Hypothalamus (tissue), 51 donors: Measurements from ENCODE around the gene CYP2S1.

ENCODE experiments used
- DNase-seq, 51 donors: peaks; one replicate each; lab custom pipeline; 2025; lab: John Stamatoyannopoulos, UW

CYP2S1 gene

DNA sequence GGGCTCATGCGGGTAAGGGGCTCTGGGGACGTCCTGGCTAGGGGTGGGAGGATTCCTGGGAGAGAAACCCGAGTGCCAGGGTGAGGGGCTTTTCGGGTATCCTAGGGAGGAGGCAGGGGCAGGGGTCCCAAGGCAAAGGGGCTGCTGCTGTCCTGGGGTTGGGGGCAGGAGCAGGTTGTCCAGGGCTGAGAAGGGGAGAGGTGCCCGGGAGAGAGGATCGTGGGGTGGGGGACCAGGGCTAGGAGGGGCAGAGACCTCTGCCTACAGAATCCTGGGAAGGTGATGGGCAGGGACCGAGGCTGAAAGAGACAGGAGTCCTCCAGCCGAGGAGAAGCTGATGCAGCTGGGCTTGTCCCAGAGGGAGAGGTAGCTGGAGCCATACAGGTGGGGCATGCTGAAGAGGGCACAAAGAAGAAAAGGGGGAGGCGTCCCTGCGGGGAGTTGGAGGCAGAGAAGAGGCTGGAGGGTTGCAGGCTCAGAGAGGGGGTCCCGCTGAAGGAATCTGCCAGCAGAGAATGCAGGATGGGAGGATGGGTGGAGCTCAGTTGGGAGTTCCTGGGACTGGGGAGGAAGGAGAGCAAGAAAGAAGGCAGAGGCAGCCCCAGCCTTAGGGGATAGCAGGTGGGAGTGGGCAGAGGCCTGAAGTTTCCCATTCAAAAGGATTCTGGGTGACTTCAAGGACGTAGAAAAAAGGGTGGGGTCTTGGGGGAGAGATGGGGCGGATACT, 574 bp downstream of the CYP2S1 start:
- no peak for DNase-seq

DNA sequence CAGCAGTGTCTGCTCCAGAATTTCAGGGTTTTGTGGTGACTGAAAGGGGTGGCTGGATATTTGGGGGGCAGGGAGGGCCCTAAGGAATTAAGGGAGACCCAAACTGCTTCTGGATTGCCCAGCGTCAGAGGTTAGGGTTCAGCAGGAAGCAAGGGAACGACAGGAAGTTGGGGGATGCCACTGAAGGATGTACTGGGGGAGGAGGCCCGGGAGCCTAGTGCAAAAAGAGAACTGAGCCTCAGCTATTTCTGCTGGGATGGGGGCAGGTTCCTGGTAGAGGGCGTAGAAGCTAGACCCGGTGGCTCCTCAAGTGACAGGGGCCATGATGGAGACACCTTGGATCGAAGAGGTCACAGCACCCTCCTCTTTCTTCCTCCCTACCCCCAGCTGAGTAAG, 1.1 kb downstream of the CYP2S1 start:
- DNase-seq, result no peak

DNA sequence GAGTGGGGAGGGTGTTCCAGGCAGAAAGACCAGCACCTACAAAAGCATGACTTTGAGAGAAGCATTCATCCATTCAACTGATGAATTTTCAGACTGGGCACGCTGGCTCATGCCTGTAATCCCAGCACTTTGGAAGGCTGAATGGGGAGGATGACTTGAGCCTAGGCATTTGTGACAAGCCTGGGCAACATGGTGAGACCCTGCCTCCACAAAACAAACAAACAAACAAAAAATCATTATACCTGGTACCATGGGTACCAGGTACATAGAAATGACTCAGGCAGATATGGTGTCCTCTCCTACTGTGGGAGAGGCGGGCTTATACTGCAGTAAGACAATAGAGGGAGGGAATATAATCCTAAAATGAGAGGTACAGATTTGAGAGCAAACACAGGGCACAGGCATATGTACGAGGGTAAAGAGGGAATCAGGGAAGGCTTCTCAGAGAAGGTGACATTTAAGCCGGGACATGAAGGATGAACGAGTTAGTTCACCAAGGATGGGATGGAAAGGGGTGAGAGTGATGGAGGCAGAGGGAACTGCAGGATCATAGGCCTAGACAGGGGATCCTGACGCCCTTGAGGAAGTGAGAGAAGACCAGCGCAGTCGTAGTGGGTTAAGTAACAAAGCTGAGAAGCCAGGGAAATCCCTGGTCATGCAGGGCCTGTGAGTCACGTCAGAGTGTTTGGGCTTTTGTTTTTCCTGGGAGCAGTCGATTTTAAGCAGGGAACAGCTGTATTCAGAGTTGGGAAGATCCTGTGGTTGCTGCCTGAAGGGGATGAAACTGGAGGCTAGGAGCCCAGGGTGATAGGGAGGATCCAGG, 2.9 kb downstream of the CYP2S1 start:
- DNase-seq, result no peak

DNA sequence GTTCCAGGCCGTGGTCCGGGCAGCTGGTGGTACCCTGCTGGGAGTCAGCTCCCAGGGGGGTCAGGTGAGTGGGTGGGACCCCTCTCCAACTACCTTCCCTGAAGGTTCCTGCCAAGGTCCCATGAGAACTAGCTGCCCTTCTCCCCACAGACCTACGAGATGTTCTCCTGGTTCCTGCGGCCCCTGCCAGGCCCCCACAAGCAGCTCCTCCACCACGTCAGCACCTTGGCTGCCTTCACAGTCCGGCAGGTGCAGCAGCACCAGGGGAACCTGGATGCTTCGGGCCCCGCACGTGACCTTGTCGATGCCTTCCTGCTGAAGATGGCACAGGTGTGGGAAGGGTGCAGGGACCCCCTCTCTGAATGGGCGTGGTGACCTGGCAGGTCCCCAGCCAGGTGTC, 5.5 kb downstream of the CYP2S1 start:
- DNase-seq, result no peak

DNA sequence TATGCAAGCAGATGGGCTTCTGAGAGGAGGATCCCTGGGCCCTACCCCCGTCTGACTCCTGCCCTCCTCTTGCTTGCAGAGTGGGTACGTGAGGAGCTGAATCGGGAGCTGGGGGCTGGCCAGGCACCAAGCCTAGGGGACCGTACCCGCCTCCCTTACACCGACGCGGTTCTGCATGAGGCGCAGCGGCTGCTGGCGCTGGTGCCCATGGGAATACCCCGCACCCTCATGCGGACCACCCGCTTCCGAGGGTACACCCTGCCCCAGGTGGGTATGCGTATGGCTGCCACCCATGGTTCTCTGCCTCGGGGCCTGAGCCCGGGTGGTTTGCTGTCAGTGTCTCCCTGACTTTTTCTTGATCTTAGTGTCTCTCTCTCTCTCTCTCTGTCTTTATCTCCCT, 10.4 kb downstream of the CYP2S1 start:
- no peak for DNase-seq

DNA sequence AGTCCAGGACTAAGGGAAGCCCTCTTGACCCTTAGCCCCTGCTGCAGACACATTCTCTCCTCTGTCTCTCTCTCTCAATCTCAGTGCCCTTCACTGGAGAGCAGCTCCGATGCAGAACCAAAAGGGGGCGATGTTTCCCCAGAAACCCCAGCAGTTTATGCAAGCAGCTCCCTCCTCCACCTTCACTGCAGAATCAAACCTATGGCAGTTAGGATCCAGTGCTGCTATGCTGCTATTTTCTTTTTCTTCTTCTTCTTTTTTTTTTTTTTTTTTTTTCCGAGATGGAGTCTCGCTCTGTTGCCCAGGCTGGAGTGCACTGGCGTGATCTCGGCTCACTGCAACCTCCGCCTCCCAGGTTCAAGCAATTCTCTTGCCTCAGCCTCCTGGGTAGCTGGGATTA, 11.3 kb downstream of the CYP2S1 start:
- peak in 43 of 51 donors; percentile 4 to 84 (median 51) for DNase-seq

DNA sequence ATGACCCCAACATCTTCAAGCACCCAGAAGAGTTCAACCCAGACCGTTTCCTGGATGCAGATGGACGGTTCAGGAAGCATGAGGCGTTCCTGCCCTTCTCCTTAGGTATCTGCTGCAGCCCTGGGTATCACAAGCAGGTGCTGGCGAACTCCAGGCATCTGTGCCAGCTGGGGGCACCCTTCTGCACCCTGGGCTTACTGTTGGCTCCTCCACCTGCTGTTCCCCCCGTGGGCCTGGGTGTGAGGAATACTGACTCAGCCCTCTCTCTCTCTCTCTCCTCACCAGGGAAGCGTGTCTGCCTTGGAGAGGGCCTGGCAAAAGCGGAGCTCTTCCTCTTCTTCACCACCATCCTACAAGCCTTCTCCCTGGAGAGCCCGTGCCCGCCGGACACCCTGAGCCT, 13.0 kb downstream of the CYP2S1 start:
- no peak for DNase-seq

DNA sequence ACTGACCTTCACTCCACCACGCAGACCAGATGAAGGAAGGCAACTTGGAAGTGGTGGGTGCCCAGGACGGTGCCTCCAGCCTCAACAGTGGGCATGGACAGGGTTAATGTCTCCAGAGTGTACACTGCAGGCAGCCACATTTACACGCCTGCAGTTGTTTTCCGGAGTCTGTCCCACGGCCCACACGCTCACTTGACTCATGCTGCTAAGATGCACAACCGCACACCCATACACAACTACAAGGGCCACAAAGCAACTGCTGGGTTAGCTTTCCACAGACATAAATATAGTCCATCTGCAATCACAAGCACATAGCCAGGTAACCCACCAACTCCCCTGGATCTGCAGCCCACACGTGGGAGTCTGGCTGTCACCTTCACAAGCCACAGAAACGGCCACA, 13.4 kb downstream of the CYP2S1 start:
- no peak for DNase-seq

DNA sequence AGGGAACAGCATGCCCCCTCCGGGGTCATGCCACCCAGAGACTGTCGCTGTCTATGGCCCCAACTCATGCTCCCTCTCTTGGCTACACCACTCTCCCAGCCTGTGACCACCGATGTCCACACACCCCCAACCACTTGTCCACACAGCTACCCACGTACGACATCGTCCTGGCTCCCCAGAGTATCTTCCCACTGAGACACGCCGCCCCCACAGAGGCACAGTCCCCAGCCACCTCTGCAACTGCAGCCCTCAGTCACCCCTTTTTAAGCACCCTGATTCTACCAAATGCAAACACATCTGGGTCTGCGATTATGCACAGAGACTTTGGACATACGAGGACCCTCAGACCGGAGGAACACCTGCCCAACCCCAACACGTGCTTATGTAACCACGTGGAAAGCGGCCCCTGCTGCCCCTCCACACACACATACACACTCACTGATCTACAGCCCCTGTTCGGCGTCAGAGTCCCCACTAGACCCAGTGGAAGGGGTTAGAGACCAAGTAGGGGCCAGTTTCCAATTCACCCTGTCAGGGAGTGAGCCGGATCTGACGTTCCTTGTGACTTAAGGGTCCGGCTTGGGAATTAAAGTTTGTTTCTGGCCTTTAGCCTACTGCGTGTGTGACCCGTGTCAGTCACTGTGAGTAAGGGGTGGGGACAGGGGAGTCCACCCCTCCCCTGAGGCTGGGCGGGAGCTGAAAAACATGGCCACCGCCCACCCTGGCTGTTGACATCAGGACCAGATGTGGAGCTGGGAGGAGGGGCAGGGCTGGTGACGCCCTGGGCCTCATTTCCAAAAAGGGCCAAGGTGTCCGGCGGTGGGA, 14.1 kb downstream of the CYP2S1 start:
- DNase-seq, result no peak

DNA sequence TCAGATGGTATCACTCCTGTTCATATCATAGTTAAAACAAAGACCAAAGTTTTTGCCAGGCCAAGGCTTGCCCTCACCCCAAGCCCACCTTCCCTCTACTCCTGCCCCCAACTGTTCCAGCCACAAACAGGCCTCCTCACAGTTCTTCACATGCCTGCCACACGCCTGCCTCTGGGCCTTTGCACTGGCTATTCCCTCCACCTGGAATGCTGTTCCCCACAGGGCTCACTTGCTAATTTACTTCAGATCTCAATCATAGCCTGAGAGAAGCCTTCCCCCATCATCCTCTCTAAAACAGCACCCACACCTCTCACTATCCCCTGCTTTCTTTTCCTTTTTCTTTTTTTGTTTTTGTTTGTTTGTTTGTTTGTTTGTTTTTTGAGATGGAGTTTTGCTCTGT, 21.1 kb downstream of the CYP2S1 start:
- DNase-seq, result no peak

DNA sequence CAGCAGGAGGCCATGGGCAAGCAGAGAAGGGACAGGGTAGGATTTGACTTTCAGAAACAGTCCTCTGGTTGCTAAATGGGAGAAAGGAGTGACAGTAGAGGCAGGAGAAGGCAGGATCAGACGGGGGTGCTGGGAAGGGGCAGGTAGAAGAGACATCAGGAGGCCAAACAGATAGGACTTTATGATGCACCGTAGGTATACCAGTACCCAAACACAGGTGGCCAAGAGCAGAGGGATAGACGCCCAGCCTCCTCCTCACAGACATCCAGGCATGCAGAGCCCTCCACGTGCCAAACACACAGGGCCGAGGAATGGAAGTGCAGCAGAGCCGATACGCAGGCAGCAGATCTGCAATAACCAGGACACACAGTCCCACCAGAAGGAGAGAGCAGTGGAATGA, 24.7 kb downstream of the CYP2S1 start:
- no peak for DNase-seq

DNA sequence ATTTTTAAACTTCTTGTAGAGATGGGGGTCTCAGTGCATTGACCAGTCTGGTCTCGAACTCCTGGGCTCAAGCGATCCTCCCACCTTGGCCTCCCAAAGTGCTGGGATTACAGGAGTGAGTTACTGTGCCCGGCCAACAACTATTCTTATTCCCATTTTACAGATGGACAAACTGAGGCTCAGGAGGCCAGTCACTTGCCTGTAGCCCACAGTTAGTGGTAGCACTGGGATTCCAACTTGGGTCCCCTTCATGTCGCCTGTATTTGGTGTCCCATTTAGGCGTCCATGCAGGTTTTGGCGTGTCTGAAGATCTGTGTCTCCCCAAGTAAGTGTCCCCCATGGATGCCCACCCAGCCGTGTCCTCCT, 25.2 kb downstream of the CYP2S1 start:
- no peak for DNase-seq

DNA sequence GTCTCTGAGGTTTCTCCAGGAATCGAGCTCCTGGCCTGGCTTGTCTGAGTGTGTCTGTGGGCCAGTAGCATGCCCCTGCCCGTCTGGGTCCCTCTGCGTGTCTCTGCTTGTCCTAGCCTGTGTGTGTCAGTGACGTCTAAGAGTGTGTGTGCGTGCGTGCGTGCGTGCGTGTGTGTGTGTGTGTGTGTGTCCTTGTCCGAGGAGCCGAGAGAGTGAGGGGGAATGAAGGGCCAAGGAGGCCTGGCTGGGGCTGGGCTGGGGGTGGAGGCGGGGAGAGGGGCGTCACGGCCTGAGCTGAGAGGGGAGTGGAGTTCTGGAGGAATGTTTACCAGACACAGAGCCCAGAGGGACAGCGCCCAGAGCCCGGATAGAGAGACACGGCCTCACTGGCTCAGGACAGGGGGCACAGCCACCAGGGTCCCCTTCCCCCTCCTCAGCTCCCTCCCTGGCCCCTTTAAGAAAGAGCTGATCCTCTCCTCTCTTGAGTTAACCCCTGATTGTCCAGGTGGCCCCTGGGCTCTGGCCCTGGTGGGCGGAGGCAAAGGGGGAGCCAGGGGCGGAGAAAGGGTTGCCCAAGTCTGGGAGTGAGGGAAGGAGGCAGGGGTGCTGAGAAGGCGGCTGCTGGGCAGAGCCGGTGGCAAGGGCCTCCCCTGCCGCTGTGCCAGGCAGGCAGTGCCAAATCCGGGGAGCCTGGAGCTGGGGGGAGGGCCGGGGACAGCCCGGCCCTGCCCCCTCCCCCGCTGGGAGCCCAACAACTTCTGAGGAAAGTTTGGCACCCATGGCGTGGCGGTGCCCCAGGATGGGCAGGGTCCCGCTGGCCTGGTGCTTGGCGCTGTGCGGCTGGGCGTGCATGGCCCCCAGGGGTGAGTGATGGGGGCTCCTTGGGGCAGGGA, 25.8 kb downstream of the CYP2S1 start, which contains the start of gene AXL:
TSS of gene AXL (plus strand) at position 609 of the 893 bp plus-strand sequence. CDS start at position 779, 170 bp downstream.
- DNase-seq, result peak in 43 of 51 donors; percentile 15 to 87 (median 62)

DNA sequence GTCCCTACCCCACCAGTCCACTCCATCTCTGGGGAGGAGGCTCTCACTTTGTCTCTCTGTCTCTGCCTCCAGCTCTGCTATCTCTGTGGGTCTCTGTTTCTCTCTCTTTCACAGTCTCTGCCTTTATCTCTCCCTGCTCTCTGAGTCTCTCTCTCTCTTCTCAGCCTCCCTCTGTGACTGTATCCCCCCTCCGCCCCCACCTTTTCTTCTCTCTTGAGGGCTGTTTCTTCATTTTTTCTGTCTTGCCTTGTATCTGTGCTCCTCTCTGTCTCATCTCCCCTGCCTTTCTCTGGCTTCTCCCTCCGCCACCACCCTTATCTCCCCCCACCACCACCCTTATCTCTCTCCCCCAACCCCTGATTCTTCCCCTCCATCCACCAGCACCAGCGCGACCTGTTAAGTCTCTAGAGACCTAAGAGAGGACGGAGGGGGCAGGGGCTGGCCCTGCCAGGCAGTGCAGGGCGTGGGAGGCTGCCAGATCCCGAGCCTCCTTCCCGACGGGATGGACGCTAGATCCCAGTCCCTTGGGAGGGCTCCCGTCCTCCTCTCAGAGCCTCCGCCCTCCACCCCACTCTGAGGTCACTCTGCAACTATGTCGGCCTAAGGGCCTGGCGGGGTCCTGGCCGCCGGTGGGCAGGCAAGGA, 27.0 kb downstream of the CYP2S1 start:
- peak in 2 of 51 donors; percentile 7 to 26 for DNase-seq

DNA sequence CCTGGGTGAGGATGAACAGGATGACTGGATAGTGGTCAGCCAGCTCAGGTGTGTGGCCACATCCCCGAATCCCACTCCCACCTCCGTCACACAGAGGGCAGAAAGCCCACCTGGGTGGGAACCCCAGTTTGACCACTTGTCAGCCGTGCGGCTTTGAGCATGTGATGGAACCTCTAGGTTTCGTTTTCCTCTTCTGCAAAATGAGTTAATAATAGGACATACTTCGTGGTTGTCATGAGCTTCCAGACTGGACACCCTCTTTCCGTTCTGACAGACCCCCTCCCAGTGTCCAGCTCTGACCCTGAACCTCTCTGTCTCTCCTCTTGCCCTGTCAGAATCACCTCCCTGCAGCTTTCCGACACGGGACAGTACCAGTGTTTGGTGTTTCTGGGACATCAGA, 27.8 kb downstream of the CYP2S1 start:
- DNase-seq, result no peak

DNA sequence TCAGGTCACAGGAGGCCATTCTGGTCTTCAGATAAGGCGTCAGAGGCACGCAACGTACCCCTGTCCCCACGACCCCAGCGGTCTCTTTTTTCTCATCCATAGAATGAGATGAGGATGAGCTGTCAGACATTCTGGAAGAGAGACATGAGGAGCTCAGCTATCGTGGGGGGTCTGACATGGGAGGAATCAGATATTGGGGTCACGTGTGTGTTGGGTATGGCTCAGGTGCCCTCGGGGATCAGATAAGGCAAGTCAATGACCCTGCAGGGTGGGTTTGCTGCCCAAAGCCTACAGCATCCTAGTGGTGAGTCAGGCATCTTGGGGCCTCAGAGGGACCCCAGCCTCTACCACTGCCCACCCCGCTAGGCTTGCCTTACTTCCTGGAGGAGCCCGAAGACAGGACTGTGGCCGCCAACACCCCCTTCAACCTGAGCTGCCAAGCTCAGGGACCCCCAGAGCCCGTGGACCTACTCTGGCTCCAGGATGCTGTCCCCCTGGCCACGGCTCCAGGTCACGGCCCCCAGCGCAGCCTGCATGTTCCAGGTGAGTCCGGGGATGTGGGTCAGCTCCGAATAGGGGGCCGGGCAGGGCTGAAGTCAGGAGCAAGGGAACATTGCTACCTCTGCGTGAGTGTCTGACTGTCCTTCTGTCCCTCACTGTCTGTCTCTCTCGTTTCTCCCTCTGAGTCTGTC, 28.6 kb downstream of the CYP2S1 start:
- DNase-seq, result no peak

DNA sequence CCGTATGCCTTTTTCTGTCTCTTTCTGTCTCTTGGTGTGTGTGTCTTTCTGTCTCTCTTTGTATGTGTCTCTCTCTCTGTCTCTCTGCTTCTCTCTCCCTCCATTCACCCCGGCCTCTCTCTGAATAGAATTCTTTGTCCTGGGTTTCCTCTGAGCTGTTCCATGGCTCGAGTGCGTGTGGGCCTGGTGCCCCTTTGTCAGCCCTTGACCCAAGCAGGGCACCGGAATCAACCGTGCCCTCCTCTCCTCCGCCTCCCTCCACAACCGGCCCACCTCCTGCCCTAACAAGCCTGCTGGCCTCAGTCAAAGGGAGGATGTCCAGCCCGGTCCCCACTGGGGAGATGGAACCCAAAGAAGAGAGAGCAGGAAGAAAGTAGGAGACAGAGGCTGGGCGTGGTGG, 29.2 kb downstream of the CYP2S1 start:
- peak in 5 of 51 donors; percentile 4 to 19 (median 8) for DNase-seq

DNA sequence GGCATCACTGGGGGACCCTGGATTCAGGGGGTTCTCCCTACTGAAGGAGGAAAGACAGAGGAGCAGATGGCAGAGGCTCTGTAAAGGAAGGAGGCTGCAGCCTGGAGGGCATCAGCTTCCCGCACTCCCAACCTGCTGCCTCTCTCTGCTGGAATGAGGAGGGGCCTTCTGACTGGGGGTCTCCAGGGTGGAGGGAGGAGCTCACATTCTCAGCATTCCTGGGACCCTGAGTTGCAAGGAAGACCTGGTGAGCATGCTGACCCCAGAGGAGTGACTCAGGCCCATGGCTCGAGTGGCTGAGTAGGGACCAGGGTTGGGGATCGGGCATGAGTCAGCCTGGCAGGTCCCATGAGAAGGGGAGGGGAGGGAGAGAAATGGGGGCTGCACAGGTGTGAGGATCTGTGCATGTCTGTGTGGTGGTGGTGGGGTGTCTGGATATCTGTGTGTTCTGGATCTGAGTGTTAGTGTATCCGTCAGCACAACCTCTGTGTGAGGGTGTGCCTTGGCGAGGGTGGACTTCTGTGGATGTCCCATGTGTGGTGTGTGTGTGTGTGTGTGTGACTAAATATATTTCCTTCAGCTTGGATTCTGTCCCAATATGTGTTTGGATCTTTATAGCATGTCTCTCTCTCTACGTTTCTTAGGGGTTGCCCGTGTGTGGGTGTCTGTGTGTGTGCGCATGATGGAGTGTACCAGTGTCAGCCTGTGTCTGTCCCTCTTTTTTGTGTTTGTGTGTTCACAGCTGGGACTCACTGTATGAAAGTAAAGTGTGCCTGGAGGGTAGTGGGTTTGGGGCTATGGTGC, 30.6 kb downstream of the CYP2S1 start:
- DNase-seq, result peak in 2 of 51 donors; percentile 6 to 19
